Astrocyte (in vitro differentiated cells and primary cell): ENCODE data around the gene MDK. TPM values are rescaled to one million over a fixed set of nuclear protein-coding genes. Genes with fewer than 3 reads are reported as not detected.

Source experiments
- DNase-seq: peaks from one replicate; pipeline ENCODE4 v3.0.0-alpha.2; 2010; ENCODE audit warnings: low read depth
- FAIRE-seq: peaks from 2 replicates; lab custom pipeline; 2011; peaks lifted over from hg19 to GRCh38; lab: Jason Lieb, UNC
- H2AFZ ChIP-seq: 2 replicates; pipeline ENCODE4 v1.6.0; 2012; ENCODE audit warnings: low read depth, low read length, inconsistent platforms
- H3K27ac ChIP-seq: 2 replicates; pipeline ENCODE4 v1.5.1; 2011; ENCODE audit warnings: low read depth, low read length, inconsistent platforms
- H3K27me3 ChIP-seq: 2 replicates; pipeline ENCODE4 v1.6.0; 2011; ENCODE audit warnings: low read length, inconsistent platforms; ENCODE audit not compliant: insufficient read depth
- H3K36me3 ChIP-seq: 2 replicates; pipeline ENCODE4 v1.5.1; 2011; ENCODE audit warnings: low read length, inconsistent platforms; ENCODE audit not compliant: insufficient read depth
- H3K4me1 ChIP-seq: 2 replicates; pipeline ENCODE4 v1.5.1; 2011; ENCODE audit warnings: low read length, inconsistent platforms; ENCODE audit not compliant: insufficient read depth
- H3K4me2 ChIP-seq: 2 replicates; pipeline ENCODE4 v1.6.0; 2012; ENCODE audit warnings: low read length, inconsistent platforms
- H3K4me3 ChIP-seq: 2 replicates; pipeline ENCODE4 v1.5.1; 2011; ENCODE audit warnings: low read depth, mild to moderate bottlenecking, low read length, inconsistent platforms; ENCODE audit not compliant: insufficient read depth
- H3K79me2 ChIP-seq: 2 replicates; pipeline ENCODE4 v1.6.0; 2012; ENCODE audit warnings: mild to moderate bottlenecking, low read length, inconsistent platforms; ENCODE audit not compliant: insufficient read depth
- H3K9ac ChIP-seq: 2 replicates; pipeline ENCODE4 v1.6.0; 2012; ENCODE audit warnings: mild to moderate bottlenecking, low read length, inconsistent platforms
- H3K9me3 ChIP-seq: 2 replicates; pipeline ENCODE4 v1.5.1; 2012; ENCODE audit warnings: low read depth, mild to moderate bottlenecking, low read length, inconsistent platforms; ENCODE audit not compliant: insufficient read depth
- H4K20me1 ChIP-seq: 2 replicates; pipeline ENCODE4 v1.6.0; 2012; ENCODE audit warnings: low read length, inconsistent platforms; ENCODE audit not compliant: insufficient read depth
- H3K27ac Mint-ChIP-seq: one replicate; pipeline ENCODE4 v1.8.0; 2021; ENCODE audit warnings: mild to moderate bottlenecking, mixed read lengths; ENCODE audit not compliant: unreplicated experiment
- H3K27me3 Mint-ChIP-seq: one replicate; pipeline ENCODE4 v1.8.0; 2021; ENCODE audit warnings: low read depth, mixed read lengths; ENCODE audit not compliant: unreplicated experiment
- H3K36me3 Mint-ChIP-seq: one replicate; pipeline ENCODE4 v1.8.0; 2021; ENCODE audit warnings: low read depth, mixed read lengths; ENCODE audit not compliant: unreplicated experiment
- H3K4me1 Mint-ChIP-seq: one replicate; pipeline ENCODE4 v1.8.0; 2021; ENCODE audit warnings: low read depth, mixed read lengths; ENCODE audit not compliant: unreplicated experiment
- H3K4me3 Mint-ChIP-seq: one replicate; pipeline ENCODE4 v1.8.0; 2021; ENCODE audit warnings: mild to moderate bottlenecking, moderate library complexity, mixed read lengths; ENCODE audit not compliant: unreplicated experiment
- H3K9me3 Mint-ChIP-seq: one replicate; pipeline ENCODE4 v1.8.0; 2021; ENCODE audit warnings: mild to moderate bottlenecking, mixed read lengths; ENCODE audit not compliant: unreplicated experiment
- CTCF ChIP-seq: IDR thresholded peaks from 2 replicates; pipeline ENCODE4 v1.5.1; 2011; ENCODE audit warnings: low read depth, mild to moderate bottlenecking, inconsistent platforms, low read length, moderate library complexity; ENCODE audit not compliant: insufficient read depth
- EZH2 ChIP-seq: IDR thresholded peaks from 2 replicates; pipeline ENCODE4 v1.6.1; 2012; ENCODE audit warnings: mild to moderate bottlenecking, low read length, inconsistent platforms; ENCODE audit not compliant: insufficient read depth
- total RNA-seq: library from RNA; stranded (reverse); gene quantifications from 2 replicates; pipeline ENCODE4 v1.2.1, GENCODE V29; 2021

Gene MDK
- total RNA-seq, 1 donor from 2014 or later = 325 TPM

- Histone ChIP-seq H3K4me3 (no peak overlapping the region), H3K9ac (no peak overlapping the region), H3K9me3 (no peaks in the 10 kb centered on the region), H2AFZ (no peak overlapping the region), H4K20me1 (peaks cover 22% of the 10 kb centered on the region), H3K4me1 (no peaks in the 10 kb centered on the region), H3K27ac (no peak overlapping the region), H3K27me3 (no peaks in the 10 kb centered on the region), H3K79me2 (no peaks in the 10 kb centered on the region), H3K4me2 (no peak overlapping the region), H3K36me3 (peaks cover 7% of the 10 kb centered on the region)
- no peak overlapping the region for H3K27ac Mint-ChIP-seq
- peaks cover 23% of the 10 kb centered on the region for H3K36me3 Mint-ChIP-seq
- TF ChIP-seq CTCF = no peak
- TF ChIP-seq EZH2 = no peak
- H3K4me1 Mint-ChIP-seq = no peaks in the 10 kb centered on the region
- no peak for FAIRE-seq
- no peak overlapping the region for H3K4me3 Mint-ChIP-seq
- H3K27me3 Mint-ChIP-seq = no peaks in the 10 kb centered on the region
- DNase-seq = no peak
- H3K9me3 Mint-ChIP-seq = no peaks in the 10 kb centered on the region
Observed at GRCh38 chr11:46414879-46415278, 33.4 kb downstream of the MDK start.

GRCh38 chr11:46417711-46418110 is 36.2 kb downstream of the MDK start:
- TF ChIP-seq EZH2 (no peak), CTCF (no peak)
- Histone ChIP-seq H3K27me3 (no peaks in the 10 kb centered on the region), H3K27ac (no peak overlapping the region), H4K20me1 (peaks cover 26% of the 10 kb centered on the region), H2AFZ (no peak overlapping the region), H3K36me3 (peaks cover 9% of the 10 kb centered on the region), H3K79me2 (no peaks in the 10 kb centered on the region), H3K4me2 (no peak overlapping the region), H3K4me3 (no peak overlapping the region), H3K9me3 (no peaks in the 10 kb centered on the region), H3K4me1 (no peaks in the 10 kb centered on the region), H3K9ac (no peak overlapping the region)
- no peak for DNase-seq
- FAIRE-seq = no peak
- Mint-ChIP-seq H3K4me3 (no peak overlapping the region), H3K4me1 (no peaks in the 10 kb centered on the region), H3K36me3 (peaks cover 37% of the 10 kb centered on the region), H3K27ac (no peak overlapping the region), H3K9me3 (no peaks in the 10 kb centered on the region), H3K27me3 (no peaks in the 10 kb centered on the region)

GRCh38 chr11:46418751-46419150 is 37.3 kb downstream of the MDK start:
- H3K79me2 ChIP-seq = no peaks in the 10 kb centered on the region
- DNase-seq = no peak
- no peaks in the 10 kb centered on the region for H3K27me3 ChIP-seq
- H3K4me1 Mint-ChIP-seq = no peaks in the 10 kb centered on the region
- peaks cover 36% of the 10 kb centered on the region for H3K36me3 Mint-ChIP-seq
- H3K27ac Mint-ChIP-seq = no peak overlapping the region
- H2AFZ ChIP-seq = no peak overlapping the region
- H3K4me1 ChIP-seq = no peaks in the 10 kb centered on the region
- H3K36me3 ChIP-seq = peaks cover 9% of the 10 kb centered on the region
- FAIRE-seq = no peak
- no peaks in the 10 kb centered on the region for H3K9me3 ChIP-seq
- no peak overlapping the region for H3K27ac ChIP-seq
- no peak overlapping the region for H3K4me3 ChIP-seq
- no peaks in the 10 kb centered on the region for H3K27me3 Mint-ChIP-seq
- H3K9me3 Mint-ChIP-seq = no peaks in the 10 kb centered on the region
- peaks cover 26% of the 10 kb centered on the region for H4K20me1 ChIP-seq
- no peak overlapping the region for H3K4me2 ChIP-seq
- H3K9ac ChIP-seq = no peak overlapping the region
- TF ChIP-seq CTCF (no peak), EZH2 (no peak)
- no peak overlapping the region for H3K4me3 Mint-ChIP-seq
